Measurements from ENCODE around the gene TOB2.

DNA sequence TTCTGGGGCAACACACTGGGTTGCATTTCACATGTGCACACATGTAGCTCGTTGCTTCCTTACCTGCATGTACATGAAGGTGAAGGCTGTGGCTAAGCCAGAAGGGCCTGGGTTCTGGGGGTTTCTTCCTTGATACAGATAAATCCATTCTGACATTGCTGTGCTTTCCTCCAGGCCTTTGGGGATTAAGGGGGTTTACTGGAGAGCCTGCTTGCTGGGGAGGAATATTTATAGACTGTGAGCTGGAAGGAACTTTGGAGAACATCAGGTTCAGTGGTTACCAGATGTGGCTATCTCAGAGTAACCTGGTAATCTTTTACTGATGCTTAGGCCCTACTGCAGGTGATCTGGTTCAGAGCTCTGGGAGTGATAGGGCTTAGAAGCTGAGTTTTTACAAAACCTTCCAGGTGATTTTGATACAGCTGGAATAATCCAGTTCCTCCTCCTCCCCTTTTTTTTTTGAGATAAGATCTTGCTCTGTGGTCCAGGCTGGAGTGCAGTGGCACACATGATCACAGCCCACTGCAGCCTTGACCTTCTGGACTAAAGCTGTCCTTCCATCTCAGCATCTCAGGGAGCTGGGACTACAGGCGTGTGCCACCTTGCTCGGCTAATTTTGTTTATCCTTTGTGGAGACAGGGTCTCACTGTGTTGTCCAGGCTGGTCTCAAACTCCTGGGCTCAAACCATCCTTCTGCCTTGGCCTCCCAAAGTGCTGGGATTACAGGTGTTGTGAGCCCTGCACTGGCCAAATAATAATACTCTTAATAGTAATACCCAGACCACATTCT, 42.2 kb upstream of the TOB2 start:
- TF ChIP-seq, protein P1, sequence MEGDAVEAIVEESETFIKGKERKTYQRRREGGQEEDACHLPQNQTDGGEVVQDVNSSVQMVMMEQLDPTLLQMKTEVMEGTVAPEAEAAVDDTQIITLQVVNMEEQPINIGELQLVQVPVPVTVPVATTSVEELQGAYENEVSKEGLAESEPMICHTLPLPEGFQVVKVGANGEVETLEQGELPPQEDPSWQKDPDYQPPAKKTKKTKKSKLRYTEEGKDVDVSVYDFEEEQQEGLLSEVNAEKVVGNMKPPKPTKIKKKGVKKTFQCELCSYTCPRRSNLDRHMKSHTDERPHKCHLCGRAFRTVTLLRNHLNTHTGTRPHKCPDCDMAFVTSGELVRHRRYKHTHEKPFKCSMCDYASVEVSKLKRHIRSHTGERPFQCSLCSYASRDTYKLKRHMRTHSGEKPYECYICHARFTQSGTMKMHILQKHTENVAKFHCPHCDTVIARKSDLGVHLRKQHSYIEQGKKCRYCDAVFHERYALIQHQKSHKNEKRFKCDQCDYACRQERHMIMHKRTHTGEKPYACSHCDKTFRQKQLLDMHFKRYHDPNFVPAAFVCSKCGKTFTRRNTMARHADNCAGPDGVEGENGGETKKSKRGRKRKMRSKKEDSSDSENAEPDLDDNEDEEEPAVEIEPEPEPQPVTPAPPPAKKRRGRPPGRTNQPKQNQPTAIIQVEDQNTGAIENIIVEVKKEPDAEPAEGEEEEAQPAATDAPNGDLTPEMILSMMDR (IDR thresholded peaks at IDR 0.05; ENCODE audit: insufficient read depth, low read length), result no peak
- TF ChIP-seq, protein P2, sequence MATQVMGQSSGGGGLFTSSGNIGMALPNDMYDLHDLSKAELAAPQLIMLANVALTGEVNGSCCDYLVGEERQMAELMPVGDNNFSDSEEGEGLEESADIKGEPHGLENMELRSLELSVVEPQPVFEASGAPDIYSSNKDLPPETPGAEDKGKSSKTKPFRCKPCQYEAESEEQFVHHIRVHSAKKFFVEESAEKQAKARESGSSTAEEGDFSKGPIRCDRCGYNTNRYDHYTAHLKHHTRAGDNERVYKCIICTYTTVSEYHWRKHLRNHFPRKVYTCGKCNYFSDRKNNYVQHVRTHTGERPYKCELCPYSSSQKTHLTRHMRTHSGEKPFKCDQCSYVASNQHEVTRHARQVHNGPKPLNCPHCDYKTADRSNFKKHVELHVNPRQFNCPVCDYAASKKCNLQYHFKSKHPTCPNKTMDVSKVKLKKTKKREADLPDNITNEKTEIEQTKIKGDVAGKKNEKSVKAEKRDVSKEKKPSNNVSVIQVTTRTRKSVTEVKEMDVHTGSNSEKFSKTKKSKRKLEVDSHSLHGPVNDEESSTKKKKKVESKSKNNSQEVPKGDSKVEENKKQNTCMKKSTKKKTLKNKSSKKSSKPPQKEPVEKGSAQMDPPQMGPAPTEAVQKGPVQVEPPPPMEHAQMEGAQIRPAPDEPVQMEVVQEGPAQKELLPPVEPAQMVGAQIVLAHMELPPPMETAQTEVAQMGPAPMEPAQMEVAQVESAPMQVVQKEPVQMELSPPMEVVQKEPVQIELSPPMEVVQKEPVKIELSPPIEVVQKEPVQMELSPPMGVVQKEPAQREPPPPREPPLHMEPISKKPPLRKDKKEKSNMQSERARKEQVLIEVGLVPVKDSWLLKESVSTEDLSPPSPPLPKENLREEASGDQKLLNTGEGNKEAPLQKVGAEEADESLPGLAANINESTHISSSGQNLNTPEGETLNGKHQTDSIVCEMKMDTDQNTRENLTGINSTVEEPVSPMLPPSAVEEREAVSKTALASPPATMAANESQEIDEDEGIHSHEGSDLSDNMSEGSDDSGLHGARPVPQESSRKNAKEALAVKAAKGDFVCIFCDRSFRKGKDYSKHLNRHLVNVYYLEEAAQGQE (IDR thresholded peaks at IDR 0.05; ENCODE audit: insufficient replicate concordance, low read depth), result no peak
